Stimulated activated naive CD8-positive, alpha-beta T cell treated with anti-CD3 and anti-CD28 coated beads, Interleukin-15, Interleukin-2, amounts not matched to agents 100 U/mL and 50 U/mL, for 24 hours (primary cell): ENCODE measurements around the gene REEP3.

Experiments
- ATAC-seq: fragments of 150-1000 bp; cut with Tn5 transposase; one replicate; pipeline ENCODE4 v1.10.0; 2021
- DNase-seq: peaks from one replicate; pipeline ENCODE4 v3.0.0; 2021

Gene REEP3

DNA sequence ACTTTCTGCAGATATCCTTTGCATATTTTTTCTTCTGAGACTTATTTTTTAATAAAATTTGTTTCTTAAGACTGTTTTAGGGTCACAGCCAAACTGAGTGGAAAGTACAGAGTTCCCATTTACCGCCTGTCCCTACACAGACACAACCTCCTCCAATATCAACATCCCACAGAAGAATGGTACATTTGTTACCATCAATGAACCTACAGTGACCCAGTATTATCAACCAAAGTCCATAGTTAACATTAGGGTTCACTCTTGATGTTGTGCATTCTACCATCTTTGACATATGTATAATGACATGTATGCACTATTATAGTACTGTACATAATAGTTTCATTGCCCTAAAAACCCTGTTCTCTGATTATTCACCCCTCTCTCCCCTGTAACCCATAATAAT lies 14.6 kb upstream of the REEP3 start:
- DNase-seq (no peak), ATAC-seq (no peak)

DNA sequence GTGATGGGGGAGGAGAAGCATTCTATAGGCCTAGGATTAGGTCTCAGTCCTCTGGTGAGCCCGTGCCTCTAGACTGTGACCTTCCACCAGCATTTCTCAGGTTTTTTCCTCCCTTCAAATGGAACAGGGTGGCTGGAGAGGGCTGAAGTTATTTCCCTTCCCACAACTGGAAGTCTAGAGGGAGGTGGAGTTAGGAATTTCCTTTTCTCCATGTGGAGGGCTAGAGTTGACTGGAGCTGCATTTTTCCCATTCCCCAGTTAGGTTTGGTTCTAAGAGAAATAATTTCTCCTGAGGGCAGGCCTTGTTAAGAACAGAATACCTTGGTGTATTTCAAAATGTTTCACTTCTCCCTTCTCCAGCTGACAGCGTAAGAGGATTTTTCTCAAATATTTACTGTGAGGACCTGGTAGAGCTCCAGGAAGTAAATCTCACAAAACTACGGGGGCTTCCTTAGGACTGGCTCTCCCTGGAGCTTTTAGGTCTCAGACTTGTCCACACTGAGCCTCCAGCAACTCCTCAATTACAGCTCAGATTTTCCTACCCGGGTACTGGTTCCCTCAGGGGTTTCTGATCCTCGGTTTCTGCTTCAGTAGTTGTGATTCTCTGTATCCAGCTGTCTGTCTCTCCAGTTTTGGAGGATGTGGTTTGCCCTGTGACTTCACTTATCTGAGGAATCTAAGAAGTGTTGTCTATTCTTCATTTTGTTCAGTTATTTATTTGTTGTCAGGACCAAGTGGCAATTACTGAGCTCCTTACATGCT lies 6.0 kb upstream of the REEP3 start:
- ATAC-seq (peak; percentile 89), DNase-seq (peak; percentile 10)

DNA sequence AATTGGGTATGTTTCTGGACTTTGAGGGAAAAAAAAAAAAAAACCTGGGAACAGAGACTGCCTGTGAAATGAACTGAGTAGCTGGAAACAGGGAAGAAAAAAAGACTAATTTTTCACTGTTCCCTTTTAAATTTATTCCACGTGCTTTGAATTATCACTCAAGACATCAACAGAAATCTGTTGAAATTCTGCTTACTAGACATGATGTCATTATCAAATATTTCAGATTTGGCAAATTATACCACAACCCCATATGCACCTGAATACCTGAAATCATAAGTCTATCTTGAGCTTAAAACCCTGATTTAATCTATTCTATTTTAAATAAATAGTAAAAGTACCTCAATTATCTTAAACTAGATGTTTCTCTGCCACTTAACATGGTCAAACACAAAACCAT lies 5.0 kb upstream of the REEP3 start:
- ATAC-seq: no peak
- DNase-seq: no peak

DNA sequence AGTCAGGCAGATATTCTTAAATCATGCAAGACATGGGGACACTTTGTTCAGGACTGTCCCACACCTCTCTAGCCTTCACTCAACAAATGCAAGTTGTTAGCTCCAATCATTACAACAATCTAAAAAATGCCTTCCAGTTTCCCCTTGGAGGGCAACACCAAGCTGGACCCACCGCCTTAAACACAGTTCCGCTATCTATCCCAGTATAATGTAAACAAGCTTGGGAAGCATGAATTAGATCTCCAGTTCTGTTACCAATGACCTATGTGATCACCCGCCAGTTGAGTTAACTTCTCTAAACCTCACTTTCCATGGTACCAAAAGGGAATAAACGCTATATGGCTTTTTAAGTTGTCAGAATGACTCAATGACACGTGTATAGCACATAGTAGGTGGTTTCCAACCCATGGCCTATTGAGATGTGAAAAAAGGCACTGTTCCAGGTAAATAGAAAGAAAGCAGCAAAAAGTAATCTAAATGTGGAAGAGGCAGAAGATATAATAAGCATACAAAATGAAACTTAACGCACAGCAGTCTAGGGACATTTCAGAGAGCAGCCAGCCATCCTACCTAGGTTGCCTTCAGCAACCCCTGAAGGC lies 2.4 kb upstream of the REEP3 start:
- no peak for DNase-seq
- ATAC-seq: no peak

DNA sequence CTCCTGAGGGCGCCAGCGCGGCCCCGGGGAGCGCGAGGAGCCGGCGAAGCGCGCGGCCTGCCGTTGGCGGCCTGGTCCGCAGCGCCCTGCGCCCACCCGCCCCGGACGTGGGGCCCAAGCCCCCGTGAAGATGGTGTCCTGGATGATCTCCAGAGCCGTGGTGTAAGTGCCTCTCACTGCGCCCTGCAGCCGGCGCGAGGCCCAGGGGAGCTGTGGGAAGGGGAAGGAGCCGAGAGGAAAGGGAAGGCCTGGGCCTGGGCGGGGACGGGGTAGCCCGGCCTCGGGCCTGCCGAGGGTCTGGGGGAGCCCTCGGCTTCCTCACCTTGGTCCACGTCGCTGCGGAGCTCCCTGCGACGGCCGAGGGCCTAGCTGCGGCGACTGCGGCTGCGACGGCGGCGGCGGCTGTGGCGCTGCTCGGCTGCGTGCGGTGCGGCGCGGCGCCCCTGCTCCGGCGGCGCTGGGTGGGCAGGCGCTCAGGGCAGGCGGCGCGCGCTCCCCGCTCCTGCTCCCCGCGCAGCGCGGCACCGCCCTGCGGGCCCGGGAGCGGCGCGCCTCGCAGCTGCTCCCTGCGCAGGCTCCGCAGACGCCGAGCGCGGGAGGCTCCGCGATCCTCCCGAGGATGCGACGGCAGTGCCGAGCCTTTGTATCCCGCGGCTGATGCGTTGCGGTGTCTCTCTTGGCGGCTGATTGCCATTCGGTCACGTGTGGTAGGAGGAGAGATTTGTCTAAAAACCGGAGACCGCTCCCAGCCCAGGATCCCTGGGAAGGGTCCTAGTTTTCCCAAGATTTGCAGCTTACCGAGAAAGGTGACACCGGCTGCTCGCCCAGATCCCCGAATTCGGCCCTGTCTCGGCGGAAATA lies 445 bp downstream of the REEP3 start:
- DNase-seq: peak; percentile 69
- peak; percentile 78 for ATAC-seq

DNA sequence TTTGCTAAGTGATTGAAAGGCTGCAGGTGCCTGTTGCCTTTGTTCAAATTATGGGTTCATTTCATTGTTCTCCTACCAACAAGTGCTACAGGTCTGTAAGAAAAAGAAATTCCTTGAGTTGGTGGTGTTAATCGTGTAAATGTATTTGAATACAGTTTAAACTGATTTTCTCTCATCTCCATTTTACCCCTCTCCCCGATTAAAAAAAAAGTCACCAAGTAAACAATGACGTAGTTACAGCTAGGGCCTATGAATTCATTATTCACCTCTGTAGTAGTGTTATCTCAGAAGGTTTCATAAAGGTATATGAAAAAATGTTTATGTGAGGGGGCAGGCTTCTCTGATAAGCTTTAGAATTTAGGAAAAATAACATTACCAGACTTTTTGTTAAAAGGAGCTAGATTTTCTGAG lies 1.1 kb downstream of the REEP3 start:
- no peak for ATAC-seq
- no peak for DNase-seq

DNA sequence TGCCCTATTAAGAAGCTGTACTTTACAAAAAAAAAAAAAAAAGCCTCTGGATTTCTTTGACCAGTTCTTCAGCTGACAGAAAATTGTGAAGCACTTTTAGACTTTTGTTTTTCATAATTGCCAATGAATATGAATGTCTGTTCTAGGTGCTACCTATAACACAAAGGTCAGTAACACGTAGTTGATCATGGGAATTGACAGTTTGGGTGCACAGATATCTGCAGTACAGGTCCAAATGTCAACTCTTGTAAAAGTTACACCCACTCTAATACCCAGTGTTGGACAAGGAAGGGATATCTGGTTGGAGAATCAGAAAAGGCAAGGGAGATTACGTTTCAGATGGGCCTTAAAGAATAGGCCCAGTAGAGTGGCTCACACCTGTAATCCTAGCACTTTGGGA lies 1.8 kb downstream of the REEP3 start:
- DNase-seq (no peak), ATAC-seq (no peak)

DNA sequence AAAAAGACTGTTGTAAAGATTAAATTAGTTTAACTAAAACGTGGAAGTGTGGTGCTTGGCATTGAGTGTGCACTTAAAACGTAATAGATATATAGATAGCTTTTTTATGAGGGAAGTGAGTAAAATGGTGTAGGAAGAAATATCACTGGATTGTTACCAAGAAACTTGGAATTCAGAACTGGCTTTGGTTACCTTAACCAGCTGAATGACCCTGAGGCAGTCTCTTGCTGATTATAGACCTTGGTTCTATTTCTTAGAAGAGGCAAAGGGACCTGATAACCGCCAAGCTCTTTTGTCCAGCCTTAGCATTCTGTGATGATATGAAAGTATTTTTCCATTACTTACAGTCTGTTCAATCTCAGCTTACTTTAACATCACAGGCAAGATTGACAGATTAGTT lies 3.8 kb downstream of the REEP3 start:
- DNase-seq (no peak), ATAC-seq (no peak)

DNA sequence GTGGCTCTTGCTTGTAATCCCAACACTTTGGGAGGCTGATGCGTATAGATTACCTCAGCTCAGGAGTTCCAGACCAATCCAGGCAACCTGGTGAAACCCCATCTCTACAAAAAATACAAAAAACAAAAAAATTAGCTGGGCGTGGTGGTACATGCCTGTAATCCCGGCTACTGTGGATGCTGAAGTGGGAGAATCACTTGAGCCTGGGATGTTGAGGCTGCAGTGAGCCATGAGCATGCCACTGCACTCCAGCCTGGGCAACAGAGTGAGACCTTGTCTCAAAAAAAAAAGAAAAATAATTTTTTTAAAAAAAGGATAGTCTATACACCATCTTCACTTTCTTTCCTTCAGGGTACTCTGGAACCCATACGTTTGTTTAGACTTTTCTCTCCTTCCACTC lies 6.2 kb downstream of the REEP3 start:
- ATAC-seq (no peak), DNase-seq (no peak)

DNA sequence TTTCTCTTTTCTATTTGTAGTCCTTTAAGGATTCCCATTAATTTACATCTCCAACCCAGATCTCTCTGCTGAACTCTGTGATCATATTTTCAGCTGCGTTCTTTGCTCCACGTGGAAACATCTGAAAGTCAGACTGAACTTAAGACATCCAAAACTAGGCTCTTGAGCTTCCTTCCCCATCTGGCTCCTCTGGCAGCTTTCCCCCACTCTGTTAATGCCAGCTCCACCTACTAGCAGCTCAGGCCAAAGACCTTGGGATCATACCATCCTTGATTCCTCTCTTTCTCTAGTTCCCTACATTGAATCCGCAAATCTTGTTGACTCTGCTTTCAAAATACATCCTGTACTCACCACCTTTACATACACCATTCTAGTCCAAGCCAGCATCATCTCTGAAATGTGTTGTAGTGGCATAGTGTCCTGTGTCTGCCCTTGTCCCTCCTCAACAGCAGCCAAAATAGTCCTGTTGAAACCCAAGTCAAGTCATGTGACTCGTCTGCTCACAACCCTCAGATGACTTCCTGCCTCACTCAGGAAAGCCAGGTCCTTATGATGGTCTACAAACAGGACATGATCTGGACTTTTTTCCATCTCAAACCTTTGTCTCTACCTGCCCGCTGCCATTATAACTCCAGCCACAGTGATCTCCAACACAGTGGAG lies 7.0 kb downstream of the REEP3 start:
- ATAC-seq: no peak
- DNase-seq: no peak

DNA sequence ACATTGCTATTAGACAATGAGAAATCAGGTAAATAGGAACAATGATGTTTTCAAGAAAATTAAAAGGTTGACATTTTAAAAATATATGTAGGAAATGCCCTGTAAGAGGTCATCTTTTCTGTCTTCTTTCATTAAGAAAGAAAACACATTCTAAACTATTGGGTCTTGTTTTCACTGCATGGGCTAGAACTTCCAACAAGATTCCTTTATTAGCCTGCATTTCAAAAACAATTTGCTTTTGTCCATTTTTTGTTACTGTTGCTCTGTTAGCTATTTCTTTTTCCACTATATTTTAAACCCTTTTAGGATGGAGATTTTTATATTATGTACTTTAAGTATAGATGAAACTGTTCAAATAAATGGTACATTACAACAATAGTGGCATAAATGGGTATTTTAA lies 9.2 kb downstream of the REEP3 start:
- DNase-seq: no peak
- ATAC-seq: no peak

DNA sequence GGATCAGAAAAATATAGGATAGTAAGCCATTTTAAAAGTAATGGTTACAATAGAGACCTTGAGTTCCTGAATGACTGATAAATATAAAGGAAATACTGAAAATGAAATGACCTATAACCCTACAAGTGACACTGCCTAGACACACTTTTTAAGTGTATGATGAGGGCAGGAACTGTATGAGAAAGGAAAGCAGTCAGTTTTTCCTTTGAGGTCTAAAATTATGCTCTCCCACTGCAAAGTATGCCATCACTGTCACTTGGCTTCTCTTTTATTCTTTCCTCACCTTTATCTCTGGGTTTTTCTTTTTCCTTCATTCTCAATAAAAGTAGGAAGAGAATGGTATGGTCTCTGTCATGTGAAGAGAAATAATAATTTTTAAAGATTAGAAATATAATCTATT lies 13.5 kb downstream of the REEP3 start:
- DNase-seq (no peak), ATAC-seq (peak; percentile 57)

DNA sequence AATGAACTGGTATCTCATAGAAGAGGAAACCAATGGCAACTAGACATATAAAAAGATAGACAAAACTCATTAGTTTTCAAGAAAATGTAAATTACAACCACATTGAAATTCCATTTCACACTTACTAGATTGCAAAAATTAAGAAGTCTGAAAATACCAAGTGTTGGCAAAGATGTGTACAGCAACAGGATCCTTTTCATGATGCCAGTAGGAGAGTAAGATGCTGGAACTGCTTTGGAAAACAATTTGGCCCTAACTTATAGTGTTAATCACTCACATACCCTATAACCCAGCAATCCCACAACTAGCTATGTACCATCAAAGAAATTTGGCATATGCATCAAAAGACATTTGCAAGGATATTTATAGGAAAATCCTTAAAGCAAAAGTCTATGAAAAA lies 15.5 kb downstream of the REEP3 start:
- ATAC-seq (no peak), DNase-seq (no peak)

DNA sequence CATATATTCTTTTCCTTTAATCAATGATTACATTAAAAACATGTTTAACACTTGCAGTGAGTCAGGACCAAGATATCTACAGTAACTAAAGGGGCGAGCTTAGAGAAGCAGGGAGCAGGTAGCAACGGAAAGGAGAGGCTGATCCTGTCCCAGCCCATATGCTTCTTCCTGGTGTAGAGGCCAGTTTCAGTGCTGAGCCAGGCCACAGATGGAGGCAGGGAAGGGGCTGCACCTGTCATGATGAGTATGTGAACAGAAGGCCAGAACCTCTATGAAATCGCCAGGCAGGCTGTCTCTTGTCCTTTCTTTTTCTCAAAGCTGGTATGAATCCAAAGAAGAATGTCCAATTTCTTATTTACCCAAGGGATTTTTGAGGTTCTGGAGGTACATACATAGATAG lies 16.3 kb downstream of the REEP3 start:
- no peak for DNase-seq
- ATAC-seq: no peak

DNA sequence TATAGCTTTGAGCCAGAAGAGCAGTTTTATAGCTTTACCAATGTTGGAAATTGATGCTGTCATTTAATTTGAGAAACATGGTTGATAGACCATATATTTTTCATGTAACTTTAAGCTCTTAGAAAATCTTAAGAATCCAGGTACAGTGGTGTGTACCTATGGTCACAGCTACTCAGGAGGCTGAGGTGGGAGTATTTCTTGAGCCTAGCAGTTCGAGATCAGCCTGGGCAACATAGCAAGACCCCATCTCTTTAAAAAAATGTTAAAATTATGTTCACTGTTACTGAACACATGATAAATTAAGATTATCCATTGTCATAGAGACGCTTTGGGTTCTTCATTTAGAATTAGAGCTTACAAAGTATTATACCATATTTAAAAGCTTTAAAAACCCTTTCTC lies 18.2 kb downstream of the REEP3 start:
- ATAC-seq (no peak), DNase-seq (no peak)

DNA sequence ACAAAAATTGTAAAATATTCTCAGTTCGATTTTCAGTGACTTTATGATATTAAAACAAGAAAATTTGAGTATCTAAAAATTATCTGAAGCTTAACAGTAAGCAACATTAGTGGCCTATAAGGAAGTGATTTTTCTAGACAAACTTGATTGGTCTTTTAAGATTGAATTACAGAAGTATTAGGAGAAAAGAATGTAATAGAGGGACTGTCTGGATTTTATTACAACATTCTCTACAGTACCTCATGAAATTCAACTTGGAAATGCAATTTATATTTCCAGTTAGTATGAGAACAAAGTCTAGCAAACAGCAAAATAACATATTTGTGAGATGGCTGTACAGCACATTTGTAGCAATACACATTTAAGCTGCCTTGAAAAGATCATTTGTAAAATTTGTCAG lies 18.8 kb downstream of the REEP3 start:
- DNase-seq: no peak
- ATAC-seq: no peak

DNA sequence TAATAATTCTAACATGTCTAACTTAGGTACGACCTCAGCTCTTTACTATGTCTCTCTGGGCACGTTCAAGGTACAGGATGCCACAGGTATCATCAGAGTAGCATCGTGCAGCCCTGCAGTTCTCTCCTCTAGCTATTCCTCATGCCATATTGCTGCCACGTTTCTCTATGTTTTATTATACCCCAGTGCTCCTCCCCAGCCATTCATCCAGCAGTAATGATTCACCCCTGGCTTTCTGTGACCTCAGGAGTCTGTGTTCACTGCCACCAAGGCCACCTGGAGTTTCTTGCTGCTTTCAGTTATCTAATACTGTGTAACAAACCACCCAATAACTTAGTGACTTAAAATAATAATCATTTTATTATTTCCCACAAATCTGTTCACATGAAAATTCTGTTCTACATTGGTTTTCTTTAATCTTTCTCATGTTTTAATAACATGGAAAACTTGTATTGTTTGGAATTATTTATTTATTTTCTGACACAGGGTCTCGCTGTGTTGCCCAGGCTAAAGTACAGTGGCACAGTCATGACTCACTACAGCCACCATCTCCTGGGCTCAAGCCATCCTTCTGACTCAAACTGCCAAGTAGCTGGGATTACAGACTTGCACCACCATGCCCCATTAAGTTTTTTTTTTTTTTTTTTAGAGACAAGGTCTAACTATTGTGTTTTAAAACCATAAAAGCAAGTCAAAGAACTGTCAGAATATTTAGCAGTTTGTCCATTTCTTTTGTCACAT lies 21.8 kb downstream of the REEP3 start:
- DNase-seq (no peak), ATAC-seq (no peak)

DNA sequence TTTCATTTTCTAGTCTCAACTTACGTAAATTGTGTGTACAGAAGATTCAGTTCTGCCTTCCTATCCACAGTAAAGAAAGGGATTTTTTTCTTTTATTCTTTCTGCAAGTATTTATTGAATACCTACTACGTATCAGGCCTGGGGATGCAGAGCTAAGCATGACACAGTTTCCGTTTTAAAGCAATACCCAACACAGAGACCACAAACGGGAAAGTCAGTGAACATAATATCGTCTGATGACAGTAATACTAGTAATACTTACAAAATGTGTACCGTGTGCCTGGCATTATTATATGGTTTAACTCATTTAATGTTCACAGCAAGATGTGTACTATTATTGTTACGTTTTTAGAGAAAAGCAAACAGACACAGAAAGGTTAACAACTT lies 22.4 kb downstream of the REEP3 start:
- ATAC-seq: no peak

DNA sequence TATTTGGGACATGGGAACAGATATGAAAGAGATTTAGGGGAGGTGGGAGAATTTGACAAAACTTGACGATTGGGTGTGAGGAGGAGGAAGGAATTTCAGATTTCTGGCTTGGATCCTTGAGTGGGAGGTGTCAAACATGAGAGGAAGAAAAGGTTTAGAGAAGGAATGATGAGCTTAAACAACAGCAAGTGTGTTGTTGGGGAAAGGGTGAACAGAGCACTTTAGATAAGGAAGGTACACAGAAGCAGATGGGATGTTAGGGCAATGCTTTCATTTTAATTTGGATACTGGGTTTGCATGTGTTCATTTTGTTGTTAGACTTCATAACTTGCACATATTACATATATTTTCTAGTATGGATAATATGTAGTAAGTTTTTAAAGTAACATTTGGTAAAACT lies 23.2 kb downstream of the REEP3 start:
- DNase-seq (no peak), ATAC-seq (no peak)

More for the DNA sequence above, 22.4 kb downstream of the REEP3 start:
- no peak for DNase-seq

DNA sequence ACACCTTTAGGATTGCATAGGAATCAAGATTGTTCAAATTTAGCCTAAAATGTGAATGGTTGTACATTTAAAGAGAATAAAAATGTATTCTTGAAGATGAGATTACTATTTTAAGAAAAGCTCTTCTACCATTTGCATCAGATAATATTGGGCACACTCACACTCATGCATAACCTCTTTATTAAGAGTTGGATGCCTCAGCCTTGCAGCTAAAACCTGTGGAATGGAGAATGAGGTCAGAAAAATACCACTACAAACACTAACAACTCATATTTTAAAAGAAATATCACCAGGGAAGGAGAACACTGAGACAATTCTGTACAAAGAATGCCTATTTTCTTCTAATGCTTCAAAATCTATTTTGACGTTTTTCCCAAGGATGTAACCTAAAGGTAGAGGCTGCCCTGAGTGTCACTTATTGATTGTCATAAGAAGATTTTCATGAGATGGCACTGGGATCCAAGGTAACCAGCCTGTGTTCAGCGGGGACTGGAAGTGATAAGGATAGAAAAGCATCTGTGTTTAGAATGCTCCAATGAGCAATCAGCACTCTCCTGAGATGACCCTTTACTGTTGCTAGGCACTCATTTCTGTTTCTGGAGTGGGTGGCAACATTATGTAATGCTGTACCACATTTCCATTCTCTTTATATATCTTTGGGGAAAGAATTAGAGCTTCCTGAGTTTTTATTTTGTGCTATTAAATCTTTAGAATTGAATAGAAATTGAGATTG lies 26.6 kb downstream of the REEP3 start:
- ATAC-seq (no peak), DNase-seq (no peak)

DNA sequence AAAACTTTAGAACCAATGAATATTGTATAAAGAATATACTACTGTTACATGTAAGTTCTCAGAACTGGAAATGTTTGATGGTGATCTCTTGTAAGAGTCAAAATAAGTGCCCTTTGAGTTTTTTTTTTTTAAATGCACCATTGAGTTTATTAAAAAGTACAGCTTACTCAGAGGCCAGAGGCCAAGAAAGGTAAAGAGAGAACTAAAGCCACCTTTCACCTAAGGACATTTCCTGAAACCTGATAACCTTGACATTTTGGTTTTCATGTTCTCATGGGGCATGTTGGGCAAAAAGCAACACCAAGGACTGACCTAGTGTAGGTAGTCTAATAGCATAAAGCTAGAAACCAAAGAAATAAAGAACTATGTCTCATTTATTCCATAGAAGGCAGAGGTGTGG lies 27.7 kb downstream of the REEP3 start:
- ATAC-seq (no peak), DNase-seq (no peak)
